A549 (cell line): ENCODE results near the gene UCP2.

Experiments
- CBX2 ChIP-seq: fragments of 200-600 bp; sonication (generic); IDR thresholded peaks from 2 replicates; pipeline ENCODE4 v1.6.1; 2016; ENCODE audit warnings: low read depth, mild to moderate bottlenecking, borderline replicate concordance
- ESRRA ChIP-seq: fragments of 150-350 bp; IDR thresholded peaks from 2 replicates; pipeline ENCODE4 v1.6.1; 2014; ENCODE audit warnings: mild to moderate bottlenecking, low read length, borderline replicate concordance
- KDM1A ChIP-seq: fragments of 200-600 bp; sonication (generic); IDR thresholded peaks from 2 replicates; pipeline ENCODE4 v1.6.1; 2016; ENCODE audit warnings: low read depth, mild to moderate bottlenecking
- MAFK ChIP-seq: fragments of 450-650 bp; IDR thresholded peaks from 2 replicates; pipeline ENCODE4 v1.6.1; 2014; ENCODE audit not compliant: partially characterized antibody
- PBX3 ChIP-seq: IDR thresholded peaks from 2 replicates; pipeline ENCODE4 v1.6.1; 2012
- POLR2A ChIP-seq: IDR thresholded peaks from 2 replicates; pipeline ENCODE4 v1.6.1; 2012; ENCODE audit warnings: mild to moderate bottlenecking, low read length
- RCOR1 ChIP-seq: fragments of 150-350 bp; IDR thresholded peaks from 2 replicates; pipeline ENCODE4 v1.6.1; 2014; ENCODE audit warnings: antibody characterized with exemption, low read length, low read depth
- RFX5 ChIP-seq: fragments of 450-650 bp; IDR thresholded peaks from 2 replicates; pipeline ENCODE4 v1.7.1; 2014; ENCODE audit warnings: antibody characterized with exemption, mild to moderate bottlenecking, moderate library complexity
- TF ChIP-seq, protein P1 (sequence below): fragments of >200 bp; sonication (Bioruptor Twin); formaldehyde crosslinking; IDR thresholded peaks from 3 replicates; pipeline ENCODE4 v1.5.1; 2016

- TF ChIP-seq MAFK: no peak
- no peak for TF ChIP-seq CBX2
- TF ChIP-seq POLR2A: no peak
- TF ChIP-seq, protein P1, sequence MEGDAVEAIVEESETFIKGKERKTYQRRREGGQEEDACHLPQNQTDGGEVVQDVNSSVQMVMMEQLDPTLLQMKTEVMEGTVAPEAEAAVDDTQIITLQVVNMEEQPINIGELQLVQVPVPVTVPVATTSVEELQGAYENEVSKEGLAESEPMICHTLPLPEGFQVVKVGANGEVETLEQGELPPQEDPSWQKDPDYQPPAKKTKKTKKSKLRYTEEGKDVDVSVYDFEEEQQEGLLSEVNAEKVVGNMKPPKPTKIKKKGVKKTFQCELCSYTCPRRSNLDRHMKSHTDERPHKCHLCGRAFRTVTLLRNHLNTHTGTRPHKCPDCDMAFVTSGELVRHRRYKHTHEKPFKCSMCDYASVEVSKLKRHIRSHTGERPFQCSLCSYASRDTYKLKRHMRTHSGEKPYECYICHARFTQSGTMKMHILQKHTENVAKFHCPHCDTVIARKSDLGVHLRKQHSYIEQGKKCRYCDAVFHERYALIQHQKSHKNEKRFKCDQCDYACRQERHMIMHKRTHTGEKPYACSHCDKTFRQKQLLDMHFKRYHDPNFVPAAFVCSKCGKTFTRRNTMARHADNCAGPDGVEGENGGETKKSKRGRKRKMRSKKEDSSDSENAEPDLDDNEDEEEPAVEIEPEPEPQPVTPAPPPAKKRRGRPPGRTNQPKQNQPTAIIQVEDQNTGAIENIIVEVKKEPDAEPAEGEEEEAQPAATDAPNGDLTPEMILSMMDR: no peak
- TF ChIP-seq RFX5: no peak
- TF ChIP-seq ESRRA: no peak
- no peak for TF ChIP-seq PBX3
- no peak for TF ChIP-seq KDM1A
- no peak for TF ChIP-seq RCOR1
Observed at GRCh38 chr11:73989156-73989555, 6.5 kb upstream of the UCP2 start.
